Right lobe of liver (tissue), 4 donors: Measurements from ENCODE around the gene PKM.

Source experiments
- CTCF ChIP-seq, 4 donors: fragments of 200-600 bp in 3 of 4; fragments of 450-650 bp in 1 of 4; IDR thresholded peaks; one replicate each; pipeline versions ENCODE4 v1.5.1 to v1.8.0; 2016 to 2022; ENCODE audit warnings: antibody characterized with exemption in 4 of 4, mild to moderate bottlenecking in 2 of 4
- POLR2A ChIP-seq: fragments of 450-650 bp; IDR thresholded peaks from one replicate; pipeline ENCODE4 v1.6.1; 2017; ENCODE audit warnings: antibody characterized with exemption, mild to moderate bottlenecking
- donor health status: DM: no; HTN: no; CAD: no.
- donor health status: DM: no; HTN: no; CAD: no.
- donor health status: DM: no; HTN: yes; CAD: no.

GRCh38 chr15:72231833-72232478 lies 966 bp upstream of the PKM start:
- TF ChIP-seq POLR2A (no peak), CTCF (IDR thresholded peaks at IDR 0.05) (no peak)
